ENCODE measurements around the gene PNPLA2. TPM values are rescaled to one million over a fixed set of nuclear protein-coding genes. Genes with fewer than 3 reads are reported as not detected.

The PNPLA2 gene
- total and polyA plus RNA-seq, 10 of the 15 experiments (the other 5 are each of a cell fraction or from before 2014, with no cell fraction given) = 0.19 to 34.0 (median 8.1) TPM

GRCh38 chr11:850775-851763, 32.4 kb downstream of the PNPLA2 start:
- ATAC-seq (peak; percentile 27; the same call in 1 of the 3 replicates), DNase-seq (ENCODE audit: low read depth, low spot score) (no peak), FAIRE-seq (no peak)
- TF ChIP-seq WRNIP1 (IDR thresholded peaks at IDR 0.05; ENCODE audit: borderline replicate concordance, low read depth, low read length) (no peak), MTA3 (IDR thresholded peaks at IDR 0.05; ENCODE audit: borderline replicate concordance, low read length) (no peak), RAD21 (IDR thresholded peaks at IDR 0.05; ENCODE audit: insufficient read depth, low read depth, low read length) (peak; percentile 49), ZNF24 (IDR thresholded peaks at IDR 0.05) (no peak), CTCF (IDR thresholded peaks at IDR 0.05 in 2 of 3, conservative IDR thresholded peaks at IDR 0.05 in 1 of 3; ENCODE audit: control insufficient read depth in 2 of 3, extremely low read depth in 1 of 3, insufficient read depth in 1 of 3, low read depth in 3 of 3, low read length in 3 of 3) (peak; percentile 11 to 31 (median 23); a peak in 3 of 6 replicates), NKRF (conservative IDR thresholded peaks at IDR 0.05) (no peak)
- TF ChIP-seq, protein P1, sequence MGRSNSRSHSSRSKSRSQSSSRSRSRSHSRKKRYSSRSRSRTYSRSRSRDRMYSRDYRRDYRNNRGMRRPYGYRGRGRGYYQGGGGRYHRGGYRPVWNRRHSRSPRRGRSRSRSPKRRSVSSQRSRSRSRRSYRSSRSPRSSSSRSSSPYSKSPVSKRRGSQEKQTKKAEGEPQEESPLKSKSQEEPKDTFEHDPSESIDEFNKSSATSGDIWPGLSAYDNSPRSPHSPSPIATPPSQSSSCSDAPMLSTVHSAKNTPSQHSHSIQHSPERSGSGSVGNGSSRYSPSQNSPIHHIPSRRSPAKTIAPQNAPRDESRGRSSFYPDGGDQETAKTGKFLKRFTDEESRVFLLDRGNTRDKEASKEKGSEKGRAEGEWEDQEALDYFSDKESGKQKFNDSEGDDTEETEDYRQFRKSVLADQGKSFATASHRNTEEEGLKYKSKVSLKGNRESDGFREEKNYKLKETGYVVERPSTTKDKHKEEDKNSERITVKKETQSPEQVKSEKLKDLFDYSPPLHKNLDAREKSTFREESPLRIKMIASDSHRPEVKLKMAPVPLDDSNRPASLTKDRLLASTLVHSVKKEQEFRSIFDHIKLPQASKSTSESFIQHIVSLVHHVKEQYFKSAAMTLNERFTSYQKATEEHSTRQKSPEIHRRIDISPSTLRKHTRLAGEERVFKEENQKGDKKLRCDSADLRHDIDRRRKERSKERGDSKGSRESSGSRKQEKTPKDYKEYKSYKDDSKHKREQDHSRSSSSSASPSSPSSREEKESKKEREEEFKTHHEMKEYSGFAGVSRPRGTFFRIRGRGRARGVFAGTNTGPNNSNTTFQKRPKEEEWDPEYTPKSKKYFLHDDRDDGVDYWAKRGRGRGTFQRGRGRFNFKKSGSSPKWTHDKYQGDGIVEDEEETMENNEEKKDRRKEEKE (IDR thresholded peaks at IDR 0.05) = no peak
- TF ChIP-seq, protein P2, sequence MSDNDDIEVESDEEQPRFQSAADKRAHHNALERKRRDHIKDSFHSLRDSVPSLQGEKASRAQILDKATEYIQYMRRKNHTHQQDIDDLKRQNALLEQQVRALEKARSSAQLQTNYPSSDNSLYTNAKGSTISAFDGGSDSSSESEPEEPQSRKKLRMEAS (IDR thresholded peaks at IDR 0.05; ENCODE audit: low read depth, low read length) = no peak
- Histone ChIP-seq H3K9ac (ENCODE audit: control insufficient read depth, insufficient read depth, low read length) (no peak overlapping the region), H3K4me3 (no peak overlapping the region), H3K9me3 (replicated peaks; ENCODE audit: control insufficient read depth, insufficient read depth, low read length) (no peaks in the 10 kb centered on the region), H4K20me1 (ENCODE audit: control insufficient read depth, insufficient read depth) (no peaks in the 10 kb centered on the region), H3K4me2 (ENCODE audit: control insufficient read depth, insufficient read depth) (no peak overlapping the region), H3K36me3 (ENCODE audit: control insufficient read depth in 2 of 2, insufficient read depth in 2 of 2, low read length in 1 of 2) (no peaks in the 10 kb centered on the region), H3K27me3 (replicated peaks in 1 of 2; ENCODE audit: control insufficient read depth in 2 of 2, insufficient read depth in 2 of 2, low read length in 1 of 2) (no peaks in the 10 kb centered on the region; a peak in 1 of 4 replicates), H2AFZ (ENCODE audit: control insufficient read depth, low read depth, low read length) (no peak overlapping the region), H3K4me1 (ENCODE audit: control insufficient read depth, insufficient read depth, low read length) (no peaks in the 10 kb centered on the region), H3K79me2 (ENCODE audit: control insufficient read depth, insufficient read depth, low read length) (no peaks in the 10 kb centered on the region), H3K27ac (ENCODE audit: control insufficient read depth, insufficient read depth) (no peak overlapping the region)
- 78% methylated on average over 21 of the region's 28 CpGs for WGBS (ENCODE audit: insufficient coverage, insufficient replicate concordance, low lambda C conversion rate, missing lambda C conversion rate)
- BruUV-seq (replicated peaks) = no TSS peak
- SMC1A ChIA-PET (ENCODE audit: uncharacterized antibody, unreplicated experiment) = no interaction called here
- POLR2A ChIA-PET = no interaction called here
- CTCF ChIA-PET = interaction anchor here (1.0 kb wide), 1 partner anchor 200 kb away, joined by 5 read pairs; no protein-coding TSS in a partner anchor
- intact Hi-C loops (cut with micrococcal nuclease; ENCODE audit: unreplicated experiment) = no loop called here
- RAD21 ChIA-PET (ENCODE audit: unreplicated experiment) = no interaction called here
- in situ Hi-C loops (cut with MboI) = no loop called here

All from GM12878 (cell line).